NK-92 treated with Interleukin-12 subunit alpha and Interleukin-12 subunit beta, amount 100 ng/mL, for 24 hours (cell line): ENCODE results near the gene TANGO2.
A peak's percentile ranks its signal among the peaks of the same experiment; 100 is the strongest.

Source experiments
- DNase-seq: peaks from one replicate; lab custom pipeline; 2025; lab: John Stamatoyannopoulos, UW

The TANGO2 gene

DNA sequence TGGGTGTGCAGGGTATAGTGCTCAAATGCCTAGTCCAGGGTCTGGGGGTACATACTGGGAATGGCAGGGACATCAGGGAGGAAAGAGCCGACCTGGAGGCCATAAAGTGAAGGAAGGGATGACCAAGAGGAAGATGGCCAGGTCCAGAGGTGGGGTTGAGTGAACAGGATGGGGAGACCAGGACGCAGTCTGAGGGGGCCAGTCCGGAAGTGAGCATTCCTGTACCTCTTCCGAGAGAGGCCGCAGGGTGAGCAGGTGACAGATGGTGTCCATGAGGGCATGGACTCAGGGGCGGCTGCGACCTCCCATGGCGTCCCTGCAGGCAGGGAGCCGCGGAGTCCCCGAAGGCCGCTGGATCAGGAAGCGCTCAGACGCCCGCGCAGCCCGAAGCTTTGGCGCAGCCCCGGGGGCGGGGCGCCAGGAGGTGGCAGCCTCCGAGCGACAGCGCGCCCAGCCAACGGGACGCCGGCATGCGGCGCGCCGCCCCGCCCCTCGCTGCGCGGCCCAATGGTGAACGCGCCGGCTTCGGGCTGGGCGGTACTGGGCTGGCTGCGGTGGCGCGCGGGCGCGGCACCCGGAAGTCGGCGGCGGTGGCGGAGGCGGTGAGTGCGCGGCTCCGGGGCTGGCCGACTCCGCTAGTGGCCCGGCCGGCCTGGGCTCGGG lies at the start of gene TANGO2:
Gene TANGO2 (plus strand): TSS at position 578 of the 663 bp plus-strand sequence. CDS start 15,689 bp downstream, outside the sequence.
- peak; percentile 72 for DNase-seq

- no peak for DNase-seq
These were observed 49.4 kb upstream of the TANGO2 start for GRCh38 chr22:19971276-19972124.

DNA sequence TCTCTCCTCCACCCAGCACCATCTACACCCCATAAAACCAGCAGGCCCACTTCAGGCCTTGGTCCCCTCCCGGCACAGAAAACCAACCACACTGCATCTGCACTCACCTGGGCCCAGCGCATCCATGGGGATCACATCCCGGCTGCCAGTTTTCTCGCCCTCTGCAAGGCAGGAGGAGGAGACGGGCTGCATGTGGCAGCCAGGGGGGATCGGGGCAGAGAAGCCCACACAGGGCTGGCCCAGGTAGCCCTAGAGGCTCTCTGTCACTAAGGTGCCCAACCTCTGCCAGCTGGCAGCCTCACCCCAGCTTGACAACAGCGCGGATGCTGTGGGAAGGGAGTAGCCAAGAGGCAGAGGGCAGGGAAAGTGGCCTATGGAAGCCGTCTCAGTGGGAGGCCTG lies 48.7 kb upstream of the TANGO2 start:
- no peak for DNase-seq

DNA sequence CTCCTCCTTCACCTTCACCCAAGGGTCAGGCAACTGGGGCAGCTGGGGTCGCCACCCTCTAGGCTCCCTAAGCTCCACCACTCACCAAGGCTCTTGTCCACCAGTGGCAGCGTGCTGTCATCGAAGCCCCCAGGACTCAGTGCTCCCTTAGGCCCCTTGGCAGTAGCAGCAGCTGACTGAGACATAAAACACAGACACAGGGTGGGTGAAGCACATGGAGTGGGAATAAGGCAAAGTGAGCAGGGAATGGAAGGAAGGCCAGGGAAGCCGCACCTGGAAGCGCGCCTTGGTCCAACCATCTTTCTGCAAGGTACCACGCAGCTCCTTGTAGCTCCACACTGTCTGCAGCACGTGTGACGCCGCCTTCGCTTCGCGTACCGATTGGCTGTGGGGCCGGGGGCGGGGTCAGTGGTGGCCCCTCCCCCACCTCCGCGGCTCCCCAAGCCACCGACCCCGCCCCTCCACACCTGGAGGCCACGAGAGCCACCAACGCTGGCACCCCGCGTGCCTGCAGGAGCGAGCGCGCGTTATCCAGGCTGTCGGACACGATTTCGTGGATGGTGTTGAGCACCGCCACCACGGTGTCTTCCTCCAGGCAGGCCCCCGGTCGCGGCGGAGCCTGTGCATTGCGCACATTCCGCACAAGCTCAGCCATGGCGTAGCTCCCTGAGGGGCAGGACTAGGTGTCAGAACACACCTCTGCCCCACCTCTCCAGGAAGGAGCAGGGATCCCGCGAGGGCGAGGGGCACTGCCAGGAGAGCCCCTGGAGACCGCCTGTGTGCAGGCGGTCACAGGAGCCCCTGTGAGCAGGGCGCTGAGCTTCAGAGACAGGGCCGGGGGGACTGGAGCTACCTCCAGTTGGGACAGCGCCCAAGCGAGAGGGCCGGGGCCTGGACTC lies 48.0 kb upstream of the TANGO2 start:
- no peak for DNase-seq

GRCh38 chr22:19973551-19974267 lies 47.2 kb upstream of the TANGO2 start:
- DNase-seq = no peak

DNA sequence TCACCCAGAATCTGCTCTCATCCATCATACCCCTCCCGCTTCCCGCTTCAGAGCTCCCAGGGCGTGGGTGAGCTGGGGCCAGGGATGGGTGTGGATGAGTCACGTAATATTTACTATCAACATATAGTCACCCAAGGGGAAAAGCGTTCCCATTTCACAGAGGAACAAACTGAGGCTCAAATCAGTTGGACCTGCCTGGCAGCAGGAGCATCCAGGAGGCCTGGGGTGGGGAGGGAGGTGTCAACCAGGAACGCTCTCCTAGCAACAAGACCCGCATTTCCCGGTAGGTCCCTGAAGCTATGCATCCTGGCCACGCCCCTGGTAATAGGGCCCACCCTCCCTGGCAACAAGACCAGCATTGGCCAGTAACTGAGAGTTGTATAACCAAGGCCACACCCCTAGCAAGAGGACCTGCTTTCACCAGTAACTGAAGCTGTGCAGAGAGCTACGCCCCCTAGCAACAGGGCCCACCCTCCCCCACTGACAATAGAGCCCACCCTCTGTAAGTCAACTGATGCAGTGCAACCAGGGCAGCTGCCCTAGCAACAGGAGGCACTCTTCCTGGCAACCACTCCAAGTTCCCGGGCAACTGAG lies 46.5 kb upstream of the TANGO2 start:
- DNase-seq = no peak

GRCh38 chr22:19974935-19975706 lies 45.8 kb upstream of the TANGO2 start:
- no peak for DNase-seq

GRCh38 chr22:19975707-19976035 lies 45.2 kb upstream of the TANGO2 start:
- no peak for DNase-seq

DNA sequence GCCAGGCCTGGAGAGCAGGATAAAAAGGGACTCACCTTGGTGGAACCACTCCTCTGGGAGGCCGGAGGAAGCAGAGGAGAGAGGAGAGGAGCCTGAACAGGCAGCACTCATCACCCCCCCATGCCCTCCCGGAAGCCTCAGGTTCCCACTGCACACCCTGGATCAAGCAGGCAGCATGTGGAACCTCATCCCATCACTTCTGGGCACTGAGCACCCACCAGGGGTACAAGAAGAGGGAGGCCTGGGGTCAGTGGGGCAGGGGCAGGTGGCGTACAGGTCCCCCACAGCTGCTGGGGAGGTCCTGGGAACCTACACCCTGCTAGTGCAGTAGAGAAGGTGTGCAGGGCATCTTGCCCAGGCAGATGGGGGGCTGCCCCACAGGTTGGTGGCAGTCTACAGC lies 44.2 kb upstream of the TANGO2 start:
- DNase-seq = no peak

DNA sequence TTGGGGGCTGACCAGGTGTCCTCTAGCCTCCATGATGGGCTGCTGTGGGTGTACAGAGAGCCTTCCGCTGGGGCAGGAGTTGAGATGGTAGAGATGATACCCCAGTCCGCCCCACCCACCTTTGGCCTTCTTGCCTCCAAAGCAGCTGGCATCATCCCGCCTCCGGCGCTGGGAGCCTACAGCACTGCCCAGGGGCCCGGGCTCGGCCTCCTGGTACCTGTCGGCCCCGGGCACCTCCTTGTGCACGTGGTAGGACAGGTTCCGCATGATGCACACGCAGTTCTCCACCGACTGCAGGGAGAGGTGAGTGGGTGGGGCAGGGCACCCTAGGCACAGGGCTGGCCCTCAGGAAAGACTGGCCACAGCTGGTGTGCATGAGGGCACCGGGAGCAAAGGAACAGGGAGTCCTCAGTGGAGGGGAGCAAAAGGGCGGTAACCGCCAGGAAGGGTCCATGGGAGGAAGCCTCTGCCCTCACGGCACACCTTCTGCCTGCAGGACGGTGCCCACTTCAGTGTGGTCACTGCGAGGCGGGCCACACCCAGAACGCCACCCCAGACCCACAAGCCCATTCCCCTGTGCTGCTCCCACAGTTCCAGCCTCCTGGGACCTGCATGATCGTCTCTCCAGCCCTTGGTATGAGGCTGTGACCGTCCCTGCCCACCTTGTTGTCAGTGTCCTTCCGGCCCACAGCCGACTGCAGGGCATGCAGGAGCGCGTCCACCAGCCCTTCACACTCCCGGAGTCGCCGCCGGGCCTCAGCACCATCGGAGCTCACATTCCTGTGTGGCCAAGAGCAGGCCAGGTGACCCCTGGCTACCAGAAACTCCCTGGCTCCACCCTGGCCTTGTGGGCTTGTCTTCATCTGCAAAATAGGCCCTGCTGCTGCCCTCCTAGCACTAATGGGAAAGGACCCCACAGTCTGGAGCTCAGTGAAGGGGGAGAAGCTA lies 43.3 kb upstream of the TANGO2 start:
- no peak for DNase-seq

GRCh38 chr22:19978748-19979147 lies 42.2 kb upstream of the TANGO2 start:
- DNase-seq = no peak

- DNase-seq = no peak
These were observed 41.0 kb upstream of the TANGO2 start for GRCh38 chr22:19979712-19980493.

GRCh38 chr22:19980766-19981165 lies 40.1 kb upstream of the TANGO2 start:
- no peak for DNase-seq

- no peak for DNase-seq
These were observed 39.5 kb upstream of the TANGO2 start for GRCh38 chr22:19981171-19981960.

GRCh38 chr22:19981961-19982920 lies 38.7 kb upstream of the TANGO2 start:
- no peak for DNase-seq

DNA sequence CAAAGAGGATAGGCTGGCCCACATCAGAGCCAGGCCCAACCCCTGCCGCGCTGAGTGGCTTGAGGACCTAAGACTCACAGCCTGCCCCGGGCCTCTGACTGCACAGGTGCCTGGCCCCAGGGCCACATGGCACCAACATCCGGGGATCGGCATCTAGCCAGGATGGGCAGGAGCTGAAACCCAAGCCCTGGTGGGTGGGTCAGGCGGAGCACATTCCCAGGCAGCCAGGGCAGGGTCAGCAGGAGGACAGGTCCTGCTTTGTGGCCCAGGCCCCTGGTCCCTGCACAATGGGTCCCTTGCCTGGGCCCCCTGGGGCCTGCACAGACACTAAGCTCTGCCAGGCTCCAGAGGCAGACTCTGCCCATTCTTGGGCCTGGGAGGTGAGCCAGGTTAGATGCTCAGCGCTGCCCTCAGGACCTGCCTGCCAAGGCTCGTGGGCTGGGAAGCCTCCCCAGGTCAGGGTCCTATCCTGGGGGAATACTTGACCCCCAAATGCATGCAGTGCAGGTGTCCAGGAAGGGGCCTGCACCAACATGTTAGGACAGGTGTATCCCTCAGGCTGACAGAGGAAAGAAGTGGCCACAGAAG lies 37.8 kb upstream of the TANGO2 start:
- DNase-seq = no peak
